ENCODE data around the gene NOS3. TPM values are rescaled to one million over a fixed set of nuclear protein-coding genes. Genes with fewer than 3 reads are reported as not detected.

NOS3 gene
- total and polyA plus RNA-seq, 2 experiments from 2014 or later = 0.32 to 0.83 TPM

- 82 to 86% methylated on average over 11 to 14 of the region's 14 CpGs for WGBS, 2 experiments (ENCODE audit: low coverage in 1 of 2, low lambda C conversion rate in 2 of 2, missing lambda C conversion rate in 2 of 2)
- Histone ChIP-seq H3K9me2 (ENCODE audit: insufficient read depth) (no peaks in the 10 kb centered on the region), H3F3A (ENCODE audit: insufficient read depth) (no peaks in the 10 kb centered on the region), H3K27me3 (replicated peaks; ENCODE audit: insufficient read depth) (no peaks in the 10 kb centered on the region; the same call in 1 of the 2 replicates), H4K20me1 (ENCODE audit: insufficient read depth) (no peaks in the 10 kb centered on the region), H3K79me2 (ENCODE audit: insufficient read depth) (no peaks in the 10 kb centered on the region), H3K27ac (no peak overlapping the region), H3K36me3 (ENCODE audit: low read depth) (no peaks in the 10 kb centered on the region), H2AFZ (no peak overlapping the region), H3K4me2 (ENCODE audit: unreplicated experiment) (no peak overlapping the region), H3K4me3 (no peak overlapping the region), H3K9ac (no peak overlapping the region), H3K4me1 (ENCODE audit: insufficient read depth) (no peaks in the 10 kb centered on the region), H3K9me3 (ENCODE audit: low read depth) (no peaks in the 10 kb centered on the region)
- no peak for DNase-seq
- TF ChIP-seq EZH2phosphoT487 (IDR thresholded peaks at IDR 0.05; ENCODE audit: insufficient read depth, low read depth) (no peak), EZH2 (IDR thresholded peaks at IDR 0.05; ENCODE audit: insufficient read depth, poor library complexity, severe bottlenecking) (no peak)
- in situ Hi-C loops (cut with MboI) = loop anchor here (10.0 kb wide), 1 partner anchor 61 kb away; the partner anchor contains the start of genes CDK5 and SLC4A2
Measured at GRCh38 chr7:150993511-150993910, 2.7 kb downstream of the NOS3 start.

- Histone ChIP-seq H3K9ac (no peak overlapping the region), H4K20me1 (ENCODE audit: insufficient read depth) (no peaks in the 10 kb centered on the region), H3K27ac (no peak overlapping the region), H3K36me3 (ENCODE audit: low read depth) (no peaks in the 10 kb centered on the region), H3K4me1 (ENCODE audit: insufficient read depth) (no peaks in the 10 kb centered on the region), H2AFZ (no peak overlapping the region), H3K4me3 (no peak overlapping the region), H3K27me3 (replicated peaks; ENCODE audit: insufficient read depth) (no peaks in the 10 kb centered on the region), H3K9me2 (ENCODE audit: insufficient read depth) (no peaks in the 10 kb centered on the region), H3K4me2 (ENCODE audit: unreplicated experiment) (no peak overlapping the region), H3K9me3 (ENCODE audit: low read depth) (no peaks in the 10 kb centered on the region), H3K79me2 (ENCODE audit: insufficient read depth) (no peaks in the 10 kb centered on the region), H3F3A (ENCODE audit: insufficient read depth) (no peaks in the 10 kb centered on the region)
- no peak for DNase-seq
- 58% methylated on average over 11 to 15 of the region's 15 CpGs for WGBS, 2 experiments (ENCODE audit: low coverage in 1 of 2, low lambda C conversion rate in 2 of 2, missing lambda C conversion rate in 2 of 2)
- TF ChIP-seq EZH2phosphoT487 (IDR thresholded peaks at IDR 0.05; ENCODE audit: insufficient read depth, low read depth) (no peak), EZH2 (IDR thresholded peaks at IDR 0.05; ENCODE audit: insufficient read depth, poor library complexity, severe bottlenecking) (no peak)
- in situ Hi-C loops (cut with MboI) = loop anchor here (10.0 kb wide), 1 partner anchor 61 kb away; the partner anchor contains the start of genes CDK5 and SLC4A2
Measured at GRCh38 chr7:150994141-150994837, 3.5 kb downstream of the NOS3 start.

- in situ Hi-C loops (cut with MboI) = loop anchor here (10.0 kb wide), 1 partner anchor 60 kb away; the partner anchor contains the start of genes CDK5 and SLC4A2
- no peak overlapping the region for H3K9ac ChIP-seq
- no peak overlapping the region for H3K27ac ChIP-seq
- no peaks in the 10 kb centered on the region for H3K36me3 ChIP-seq (ENCODE audit: low read depth)
- 52 to 65% methylated on average over 15 to 19 of the region's 19 CpGs for WGBS, 2 experiments (ENCODE audit: low coverage in 1 of 2, low lambda C conversion rate in 2 of 2, missing lambda C conversion rate in 2 of 2)
- H3K4me1 ChIP-seq (ENCODE audit: insufficient read depth) = no peaks in the 10 kb centered on the region
- H3K4me3 ChIP-seq = no peak overlapping the region
- no peaks in the 10 kb centered on the region for H3K9me2 ChIP-seq (ENCODE audit: insufficient read depth)
- no peaks in the 10 kb centered on the region for H4K20me1 ChIP-seq (ENCODE audit: insufficient read depth)
- no peak for DNase-seq
- no peaks in the 10 kb centered on the region for H3F3A ChIP-seq (ENCODE audit: insufficient read depth)
- no peaks in the 10 kb centered on the region for H3K79me2 ChIP-seq (ENCODE audit: insufficient read depth)
- no peak overlapping the region for H2AFZ ChIP-seq
- no peak for TF ChIP-seq EZH2phosphoT487 (IDR thresholded peaks at IDR 0.05; ENCODE audit: insufficient read depth, low read depth)
- TF ChIP-seq EZH2 (IDR thresholded peaks at IDR 0.05; ENCODE audit: insufficient read depth, poor library complexity, severe bottlenecking) = no peak
- H3K27me3 ChIP-seq (replicated peaks; ENCODE audit: insufficient read depth) = no peaks in the 10 kb centered on the region
- H3K9me3 ChIP-seq (ENCODE audit: low read depth) = no peaks in the 10 kb centered on the region
- no peak overlapping the region for H3K4me2 ChIP-seq (ENCODE audit: unreplicated experiment)
Measured at GRCh38 chr7:150994838-150995510, 4.2 kb downstream of the NOS3 start.

- in situ Hi-C loops (cut with MboI) = loop anchor here (10.0 kb wide), 1 partner anchor 58 kb away; the partner anchor contains the start of genes CDK5 and SLC4A2
- 16 to 41% methylated on average over 18 to 31 of the region's 31 CpGs for WGBS, 2 experiments (ENCODE audit: low coverage in 1 of 2, low lambda C conversion rate in 2 of 2, missing lambda C conversion rate in 2 of 2)
Measured at GRCh38 chr7:150996376-150997074, 5.7 kb downstream of the NOS3 start.

More at GRCh38 chr7:150996376-150997074, 5.7 kb downstream of the NOS3 start:
- Histone ChIP-seq H3K79me2 (ENCODE audit: insufficient read depth) (no peaks in the 10 kb centered on the region), H3K4me3 (no peak overlapping the region), H2AFZ (no peak overlapping the region), H3K9me3 (ENCODE audit: low read depth) (no peaks in the 10 kb centered on the region), H3K27ac (no peak overlapping the region), H3K4me2 (ENCODE audit: unreplicated experiment) (no peak overlapping the region), H4K20me1 (ENCODE audit: insufficient read depth) (no peaks in the 10 kb centered on the region), H3K36me3 (ENCODE audit: low read depth) (no peaks in the 10 kb centered on the region), H3K9me2 (ENCODE audit: insufficient read depth) (no peaks in the 10 kb centered on the region), H3F3A (ENCODE audit: insufficient read depth) (no peaks in the 10 kb centered on the region), H3K9ac (no peak overlapping the region), H3K4me1 (ENCODE audit: insufficient read depth) (no peaks in the 10 kb centered on the region), H3K27me3 (replicated peaks; ENCODE audit: insufficient read depth) (no peaks in the 10 kb centered on the region)
- DNase-seq = no peak
- TF ChIP-seq EZH2phosphoT487 (IDR thresholded peaks at IDR 0.05; ENCODE audit: insufficient read depth, low read depth) (no peak), EZH2 (IDR thresholded peaks at IDR 0.05; ENCODE audit: insufficient read depth, poor library complexity, severe bottlenecking) (no peak)

All from GM23248 (cell line).